ENCODE measurements around the gene RBBP5. TPM values are rescaled to one million over a fixed set of nuclear protein-coding genes. Genes with fewer than 3 reads are reported as not detected.

The RBBP5 gene
- total and polyA plus RNA-seq, 2 of the 4 experiments (the other 2 are of a cell fraction) = 7.3 to 37.5 TPM

- no peak overlapping the region for H3K14ac ChIP-seq (replicated peaks; ENCODE audit: low read depth, low read length)
- ATAC-seq (ENCODE audit: low read depth) (no peak), DNase-seq (no peak)
- no peaks in the 10 kb centered on the region for H3K9me3 ChIP-seq (ENCODE audit: control insufficient read depth, insufficient read depth, low read length)
- no peak overlapping the region for H3K27ac ChIP-seq (ENCODE audit: insufficient read depth, low read length)
- no peak overlapping the region for H4K91ac ChIP-seq (ENCODE audit: insufficient read depth, low read depth, low read length)
- H3K27me3 ChIP-seq (ENCODE audit: control insufficient read depth, insufficient read depth, low read length) = peaks cover 2% of the 10 kb centered on the region
- H2AFZ ChIP-seq (replicated peaks; ENCODE audit: low read length, poor library complexity) = no peak overlapping the region
- 77% methylated on average over 6 of the region's 12 CpGs; no CpG with 5 or more reads in 1 of the 2 experiments for WGBS, 2 experiments (ENCODE audit: extremely low coverage in 2 of 2, insufficient read length in 1 of 2)
- H2AK9ac ChIP-seq (replicated peaks; ENCODE audit: low read depth, low read length, poor library complexity) = no peak overlapping the region
- H3K4me2 ChIP-seq (ENCODE audit: low read depth, low read length) = no peak overlapping the region
- no peaks in the 10 kb centered on the region for H3K36me3 ChIP-seq (ENCODE audit: control insufficient read depth, insufficient read depth, low read length)
- H2AK5ac ChIP-seq (ENCODE audit: low read depth, low read length) = no peak overlapping the region
- H4K5ac ChIP-seq (ENCODE audit: low read depth, low read length) = no peak overlapping the region
- no peak overlapping the region for H3K4me3 ChIP-seq (ENCODE audit: insufficient read depth, low read depth, low read length)
- H3K4ac ChIP-seq (ENCODE audit: low read depth, low read length) = no peak overlapping the region
- no peak overlapping the region for H2BK15ac ChIP-seq (ENCODE audit: low read depth, low read length)
- H3K23ac ChIP-seq (ENCODE audit: low read depth, low read length) = no peak overlapping the region
- H4K20me1 ChIP-seq (ENCODE audit: insufficient read depth, low read length) = no peaks in the 10 kb centered on the region
- H3K9ac ChIP-seq (ENCODE audit: low read depth, low read length) = no peak overlapping the region
- TF ChIP-seq RFX5 (IDR thresholded peaks at IDR 0.05; ENCODE audit: low read depth, low read length) = no peak
- no peak for TF ChIP-seq MAZ (IDR thresholded peaks at IDR 0.05; ENCODE audit: borderline replicate concordance, low read depth, low read length)
- no peak for TF ChIP-seq CEBPB (IDR thresholded peaks at IDR 0.05; ENCODE audit: low read depth, low read length)
- no peak for TF ChIP-seq CTCF (conservative IDR thresholded peaks at IDR 0.05; ENCODE audit: low read depth, low read length)
- no peak for TF ChIP-seq SMC3 (IDR thresholded peaks at IDR 0.05; ENCODE audit: low read depth, low read length)
- TF ChIP-seq BHLHE40 (IDR thresholded peaks at IDR 0.05; ENCODE audit: low read depth, low read length) = no peak
- no peak for TF ChIP-seq POLR2A (IDR thresholded peaks at IDR 0.05; ENCODE audit: low read depth, low read length)
- TF ChIP-seq RAD21 (IDR thresholded peaks at IDR 0.05; ENCODE audit: low read length) = no peak
- no peak for TF ChIP-seq RCOR1 (IDR thresholded peaks at IDR 0.05; ENCODE audit: insufficient replicate concordance, low read length)
- TF ChIP-seq, protein P1, sequence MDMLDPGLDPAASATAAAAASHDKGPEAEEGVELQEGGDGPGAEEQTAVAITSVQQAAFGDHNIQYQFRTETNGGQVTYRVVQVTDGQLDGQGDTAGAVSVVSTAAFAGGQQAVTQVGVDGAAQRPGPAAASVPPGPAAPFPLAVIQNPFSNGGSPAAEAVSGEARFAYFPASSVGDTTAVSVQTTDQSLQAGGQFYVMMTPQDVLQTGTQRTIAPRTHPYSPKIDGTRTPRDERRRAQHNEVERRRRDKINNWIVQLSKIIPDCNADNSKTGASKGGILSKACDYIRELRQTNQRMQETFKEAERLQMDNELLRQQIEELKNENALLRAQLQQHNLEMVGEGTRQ (IDR thresholded peaks at IDR 0.05; ENCODE audit: low read depth, low read length) = no peak
- no peak for TF ChIP-seq NFE2L2 (IDR thresholded peaks at IDR 0.05; ENCODE audit: low read depth, low read length)
- TF ChIP-seq FOS (IDR thresholded peaks at IDR 0.05; ENCODE audit: low read depth, low read length) = no peak
- TF ChIP-seq CHD1 (IDR thresholded peaks at IDR 0.05; ENCODE audit: low read depth, low read length) = no peak
- TF ChIP-seq ELK1 (IDR thresholded peaks at IDR 0.05; ENCODE audit: borderline replicate concordance, low read depth, low read length) = no peak
- no peak for TF ChIP-seq MAFK (IDR thresholded peaks at IDR 0.05; ENCODE audit: low read depth, low read length)
- TF ChIP-seq MXI1 (IDR thresholded peaks at IDR 0.05; ENCODE audit: borderline replicate concordance, low read depth, low read length) = no peak
- H3K18ac ChIP-seq (ENCODE audit: low read depth, low read length) = no peak overlapping the region
- BruUV-seq (replicated peaks) = no TSS peak
- ChIA-PET CTCF (interaction anchor here (1.5 kb wide), 1 partner anchor 10 kb away, joined by 5 read pairs; no protein-coding TSS in a partner anchor), POLR2A (ENCODE audit: unreplicated experiment) (no interaction called here)
- H3K9me1 ChIP-seq (ENCODE audit: insufficient read depth, low read length) = no peaks in the 10 kb centered on the region; the same call in 1 of the 2 replicates
- dilution Hi-C loops (cut with HindIII; ENCODE audit: low sequenced_read_pairs, unreplicated experiment) (no loop called here), in situ Hi-C loops (cut with MboI; ENCODE audit: low sequenced_read_pairs) (no loop called here), intact Hi-C loops (cut with micrococcal nuclease) (no loop called here)
- no peak overlapping the region for H4K8ac ChIP-seq (ENCODE audit: low read depth in 2 of 2, low read length in 2 of 2)
- H3K56ac ChIP-seq (ENCODE audit: extremely low read depth, insufficient read depth, low read length) = no peak overlapping the region
- H3K79me1 ChIP-seq (ENCODE audit: low read depth in 1 of 2, low read length in 2 of 2) = no peaks in the 10 kb centered on the region
- no peak overlapping the region for H2BK5ac ChIP-seq (ENCODE audit: low read depth, low read length, poor library complexity, severe bottlenecking)
- no peak overlapping the region for H2BK20ac ChIP-seq (ENCODE audit: low read depth, low read length)
- no peak overlapping the region for H2BK120ac ChIP-seq (ENCODE audit: low read depth, low read length)
- no peaks in the 10 kb centered on the region for H3K4me1 ChIP-seq (ENCODE audit: control insufficient read depth, insufficient read depth, low read length)
Measured at GRCh38 chr1:205071801-205072200, 50.0 kb downstream of the RBBP5 start.

Data from IMR-90 (cell line).